GM12878 (cell line): Measurements from ENCODE around the gene SCAI. TPM values are rescaled to one million over a fixed set of nuclear protein-coding genes. Genes with fewer than 3 reads are reported as not detected.

Experiments
- ATAC-seq: fragments of 200-7000 bp; cut with Tn5 transposase; 3 replicates; pipeline ENCODE4 v1.9.1; 2020; ENCODE audit warnings: mild to moderate bottlenecking, moderate library complexity
- BruUV-seq: library from RNA; stranded (reverse); fragments of 400-500 nt; replicated peaks from 2 replicates; lab custom pipeline; 2021; lab: Mats Ljungman, UMichigan
- CTCF ChIA-PET: fragments of 300-600 bp; sonication (Branson Sonifier 250); formaldehyde crosslinking; extraction: SDS; loops from one replicate; lab custom pipeline; 2021; ENCODE audit warnings: inconsistent platforms; lab: Yijun Ruan, JAX
- POLR2A ChIA-PET: fragments of 350-600 bp; formaldehyde crosslinking; extraction: SDS; loops from one replicate; lab custom pipeline; 2021; ENCODE audit warnings: inconsistent platforms; lab: Charles Lee
- RAD21 ChIA-PET: fragments of 300-600 bp; sonication (Branson Sonifier 250); formaldehyde crosslinking; loops from one replicate; lab custom pipeline; 2023; ENCODE audit warnings: antibody characterized with exemption; ENCODE audit not compliant: unreplicated experiment; lab: Charles Lee
- SMC1A ChIA-PET: fragments of 300-600 bp; sonication (Branson Sonifier 250); formaldehyde crosslinking; loops from one replicate; lab custom pipeline; 2023; ENCODE audit not compliant: unreplicated experiment, uncharacterized antibody; lab: Charles Lee
- DNase-seq: peaks from one replicate; pipeline ENCODE4 v3.0.0-alpha.2; 2011; ENCODE audit warnings: low read depth, low spot score
- FAIRE-seq: peaks from 3 replicates; lab custom pipeline; 2011; peaks lifted over from hg19 to GRCh38; lab: Jason Lieb, UNC
- H2AFZ ChIP-seq: 2 replicates; pipeline ENCODE4 v1.6.0; 2011; ENCODE audit warnings: low read depth, low read length, control low read depth; ENCODE audit not compliant: control insufficient read depth
- H3K27ac ChIP-seq: 2 replicates; pipeline ENCODE4 v1.5.1; 2011; ENCODE audit warnings: control low read depth; ENCODE audit not compliant: control insufficient read depth, insufficient read depth
- H3K27me3 ChIP-seq, 2 experiments: replicated peaks in 1 of 2; 2 replicates each; pipeline versions ENCODE4 v1.6.0 to v1.6.1; 2011; ENCODE audit warnings: low read length in 1 of 2; ENCODE audit not compliant: control insufficient read depth in 2 of 2, insufficient read depth in 2 of 2
- H3K36me3 ChIP-seq, 2 experiments: 2 replicates each; pipeline ENCODE4 v1.5.1; 2011; ENCODE audit warnings: low read length in 1 of 2; ENCODE audit not compliant: control insufficient read depth in 2 of 2, insufficient read depth in 2 of 2
- H3K4me1 ChIP-seq: 2 replicates; pipeline ENCODE4 v1.6.1; 2011; ENCODE audit warnings: mild to moderate bottlenecking, low read length, moderate library complexity, mixed read lengths; ENCODE audit not compliant: control insufficient read depth, insufficient read depth
- H3K4me2 ChIP-seq: 2 replicates; pipeline ENCODE4 v1.6.0; 2011; ENCODE audit warnings: control low read depth; ENCODE audit not compliant: control insufficient read depth, insufficient read depth
- H3K4me3 ChIP-seq: fragments of 200-600 bp; sonication (generic); 2 replicates; pipeline ENCODE4 v1.5.1; 2016
- H3K79me2 ChIP-seq: 2 replicates; pipeline ENCODE4 v1.6.0; 2011; ENCODE audit warnings: low read length; ENCODE audit not compliant: control insufficient read depth, insufficient read depth
- H3K9ac ChIP-seq: 2 replicates; pipeline ENCODE4 v1.8.0; 2011; ENCODE audit warnings: low read length, control low read depth, mixed read lengths; ENCODE audit not compliant: control insufficient read depth, insufficient read depth
- H3K9me3 ChIP-seq: replicated peaks from 3 replicates; pipeline ENCODE4 v1.5.1; 2011; ENCODE audit warnings: mild to moderate bottlenecking, low read length; ENCODE audit not compliant: control insufficient read depth, insufficient read depth
- H4K20me1 ChIP-seq: 2 replicates; pipeline ENCODE4 v1.6.0; 2011; ENCODE audit not compliant: control insufficient read depth, insufficient read depth
- CBX3 ChIP-seq: fragments of 200-600 bp; sonication (generic); IDR thresholded peaks from 2 replicates; pipeline ENCODE4 v1.6.1; 2016; ENCODE audit warnings: low read depth, borderline replicate concordance
- DPF2 ChIP-seq: fragments of 450-650 bp; IDR thresholded peaks from 2 replicates; pipeline ENCODE4 v1.6.1; 2017; ENCODE audit warnings: mild to moderate bottlenecking
- EP300 ChIP-seq, 2 experiments: fragments of 150-350 bp in 1 of 2; IDR thresholded peaks; 2 replicates each; pipeline ENCODE4 v1.6.1; 2011 to 2012; ENCODE audit warnings: low read depth in 2 of 2, low read length in 2 of 2, borderline replicate concordance in 1 of 2, improper control_type of control experiment in 1 of 2, inconsistent platforms in 1 of 2; ENCODE audit not compliant: control insufficient read depth in 1 of 2
- IKZF2 ChIP-seq, 2 experiments: fragments of 450-650 bp; IDR thresholded peaks; 2 replicates each; pipeline ENCODE4 v1.6.1; 2017; ENCODE audit warnings: mild to moderate bottlenecking in 2 of 2, moderate library complexity in 2 of 2
- MEF2A ChIP-seq: IDR thresholded peaks from 2 replicates; pipeline ENCODE4 v1.6.1; 2011; ENCODE audit warnings: low read depth, mild to moderate bottlenecking, low read length, moderate library complexity; ENCODE audit not compliant: insufficient read depth
- NR2C1 ChIP-seq: fragments of 450-650 bp; IDR thresholded peaks from 2 replicates; pipeline ENCODE4 v1.6.1; 2017; ENCODE audit warnings: antibody characterized with exemption, mild to moderate bottlenecking, moderate library complexity
- PBX3 ChIP-seq: IDR thresholded peaks from 2 replicates; pipeline ENCODE4 v1.6.1; 2011; ENCODE audit warnings: mild to moderate bottlenecking, low read depth, low read length, moderate library complexity; ENCODE audit not compliant: insufficient replicate concordance
- RELA ChIP-seq: fragments of 450-650 bp; IDR thresholded peaks from 2 replicates; pipeline ENCODE4 v1.8.0; 2014; ENCODE audit warnings: borderline replicate concordance; ENCODE audit not compliant: partially characterized antibody
- STAT1 ChIP-seq: fragments of 450-650 bp; conservative IDR thresholded peaks from 2 replicates; pipeline ENCODE4 v1.6.1; 2014; ENCODE audit warnings: antibody characterized with exemption, mild to moderate bottlenecking
- SUZ12 ChIP-seq: fragments of 200-600 bp; sonication (generic); IDR thresholded peaks from one replicate; pipeline ENCODE4 v1.6.1; 2018; ENCODE audit warnings: antibody characterized with exemption, mild to moderate bottlenecking; ENCODE audit not compliant: unreplicated experiment
- TCF12 ChIP-seq: IDR thresholded peaks from 2 replicates; pipeline ENCODE4 v1.6.1; 2011; ENCODE audit warnings: low read depth, mild to moderate bottlenecking, low read length
- ZBED1 ChIP-seq: IDR thresholded peaks from 2 replicates; pipeline ENCODE4 v1.6.1; 2016; ENCODE audit warnings: borderline replicate concordance
- WGBS: methylation state at CpG from one replicate; pipeline ENCODE4 v1.1.6; 2016; ENCODE audit warnings: low lambda C conversion rate; ENCODE audit not compliant: insufficient replicate concordance, insufficient coverage; ENCODE audit errors: missing lambda C conversion rate; 5-methylcytosine and 5-hydroxymethylcytosine counted together
- in situ Hi-C: fragments of 300-500 bp; cut with MboI; formaldehyde crosslinking; loops from 9 replicates; pipeline ENCODE4 v1.14.3; 2018; ENCODE audit warnings: mixed read lengths
- intact Hi-C: fragments of 100-400 bp; cut with micrococcal nuclease; formaldehyde crosslinking; loops from one replicate; pipeline ENCODE4 v1.14.2; 2022; ENCODE audit not compliant: unreplicated experiment
- polyA plus RNA-seq, 11 experiments: library from polyadenylated mRNA; depleted of rRNA in 4 of 11; unstranded in 6 of 11; stranded (reverse) in 5 of 11; fragments of >200 nt; fragmentation: Nextera tagmentation in 4 of 11; fragmentation: Illumina TruSeq in 1 of 11; extraction: Ambion mirVana in 4 of 11; extraction: Trizol in 1 of 11; gene quantifications; 1 replicate in 1 of 11; 2 replicates in 10 of 11; pipeline versions ENCODE4 v1.2.1 to v1.2.3, GENCODE V29; 2011 to 2016; ENCODE audit warnings: inconsistent platforms in 2 of 11, missing spikeins in 2 of 11, low read depth in 1 of 11
- total RNA-seq, 4 experiments: library from RNA; depleted of rRNA in 3 of 4; stranded (reverse); fragments of >200 nt in 3 of 4; fragmentation: Illumina TruSeq in 1 of 4; extraction: Trizol in 1 of 4; gene quantifications; 2 replicates each; pipeline versions ENCODE4 v1.2.1 to v1.2.3, GENCODE V29; 2013 to 2021
- TF ChIP-seq, protein P1 (sequence below): fragments of 450-650 bp; IDR thresholded peaks from 2 replicates; pipeline ENCODE4 v1.6.1; 2018; ENCODE audit warnings: borderline replicate concordance, mild to moderate bottlenecking; ENCODE audit not compliant: partially characterized antibody

Gene SCAI
- total and polyA plus RNA-seq, 10 of the 15 experiments (the other 5 are each of a cell fraction or from before 2014, with no cell fraction given): 0.52 to 8.8 (median 5.1) TPM

DNA sequence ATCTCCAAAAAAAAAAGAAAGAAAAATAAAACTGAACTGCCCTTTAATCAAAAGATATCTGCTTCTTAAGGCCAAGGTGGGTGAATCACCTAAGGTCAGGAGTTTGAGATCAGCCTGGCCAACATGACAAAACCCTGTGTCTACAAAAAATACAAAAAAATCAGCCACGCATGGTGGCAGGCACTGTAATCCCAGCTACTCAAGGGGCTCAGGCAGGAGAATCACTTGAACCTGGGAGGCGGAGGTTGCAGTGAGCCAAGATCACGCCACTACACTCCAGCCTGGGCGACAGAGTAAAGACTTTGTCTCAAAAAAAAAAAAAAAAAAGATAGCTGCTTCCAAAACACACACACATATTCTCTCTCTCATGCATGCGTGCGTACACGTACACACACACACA lies 17.8 kb downstream of the SCAI start:
- in situ Hi-C loops: no loop called here
- ATAC-seq: no peak
- RAD21 ChIA-PET: interaction anchor here (0.6 to 1.7 kb wide), 6 partner anchors 16 to 264 kb away, joined by 3 to 8 read pairs (median 4); partner anchors contain the start of genes ARPC5L, RPL35 and SCAI
- Histone ChIP-seq H3K27me3 (no peaks in the 10 kb centered on the region), H4K20me1 (no peaks in the 10 kb centered on the region), H3K4me3 (no peak overlapping the region), H3K79me2 (no peaks in the 10 kb centered on the region), H3K9me3 (no peaks in the 10 kb centered on the region), H2AFZ (no peak overlapping the region), H3K27ac (no peak overlapping the region), H3K4me2 (no peak overlapping the region), H3K9ac (no peak overlapping the region), H3K4me1 (0 out of 2 replicates have a peak, but pooled peaks cover 2% of the 10 kb centered on the region), H3K36me3 (no peaks in the 10 kb centered on the region)
- POLR2A ChIA-PET: interaction anchor here (0.6 to 1.7 kb wide), 7 partner anchors 13 to 1781 kb away, joined by 3 to 6 read pairs (median 3); partner anchors contain the start of genes ARPC5L and RPL35
- intact Hi-C loops: no loop called here
- SMC1A ChIA-PET: interaction anchor here (1.2 to 3.3 kb wide), 3 partner anchors 17 to 38 kb away, joined by 3 to 19 read pairs (median 3); partner anchors contain the start of gene SCAI
- no peak for DNase-seq
- no peak for FAIRE-seq
- no TSS peak for BruUV-seq
- TF ChIP-seq, protein P1, sequence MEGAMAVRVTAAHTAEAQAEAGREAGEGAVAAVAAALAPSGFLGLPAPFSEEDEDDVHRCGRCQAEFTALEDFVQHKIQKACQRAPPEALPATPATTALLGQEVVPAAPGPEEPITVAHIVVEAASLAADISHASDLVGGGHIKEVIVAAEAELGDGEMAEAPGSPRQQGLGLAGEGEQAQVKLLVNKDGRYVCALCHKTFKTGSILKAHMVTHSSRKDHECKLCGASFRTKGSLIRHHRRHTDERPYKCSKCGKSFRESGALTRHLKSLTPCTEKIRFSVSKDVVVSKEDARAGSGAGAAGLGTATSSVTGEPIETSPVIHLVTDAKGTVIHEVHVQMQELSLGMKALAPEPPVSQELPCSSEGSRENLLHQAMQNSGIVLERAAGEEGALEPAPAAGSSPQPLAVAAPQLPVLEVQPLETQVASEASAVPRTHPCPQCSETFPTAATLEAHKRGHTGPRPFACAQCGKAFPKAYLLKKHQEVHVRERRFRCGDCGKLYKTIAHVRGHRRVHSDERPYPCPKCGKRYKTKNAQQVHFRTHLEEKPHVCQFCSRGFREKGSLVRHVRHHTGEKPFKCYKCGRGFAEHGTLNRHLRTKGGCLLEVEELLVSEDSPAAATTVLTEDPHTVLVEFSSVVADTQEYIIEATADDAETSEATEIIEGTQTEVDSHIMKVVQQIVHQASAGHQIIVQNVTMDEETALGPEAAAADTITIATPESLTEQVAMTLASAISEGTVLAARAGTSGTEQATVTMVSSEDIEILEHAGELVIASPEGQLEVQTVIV: no peak
- TF ChIP-seq IKZF2 (IDR thresholded peaks at IDR 0.05) (no peak), SUZ12 (no peak), STAT1 (no peak), CBX3 (no peak), ZBED1 (no peak), PBX3 (no peak), DPF2 (no peak), NR2C1 (no peak), TCF12 (no peak), EP300 (IDR thresholded peaks at IDR 0.05; ENCODE audit: borderline replicate concordance in 1 of 2, control insufficient read depth in 1 of 2, low read depth in 2 of 2, low read length in 2 of 2) (no peak), RELA (no peak), MEF2A (no peak)
- CTCF ChIA-PET: interaction anchor here (0.6 to 3.0 kb wide), 3 partner anchors 18 to 171 kb away, joined by 3 to 14 read pairs (median 3); partner anchors contain the start of gene SCAI
- 95% methylated on average over 6 of the region's 7 CpGs for WGBS
